RKO (cell line): ENCODE results near the gene DPF3.

ENCODE experiments used
- DNase-seq: peaks from one replicate; pipeline ENCODE4 v3.0.0-alpha.2; 2016; ENCODE audit warnings: low spot score

DPF3 gene

GRCh38 chr14:72644758-72645489, 249.0 kb downstream of the DPF3 start:
- peak; percentile 32 for DNase-seq

- no peak for DNase-seq
These were observed 249.9 kb downstream of the DPF3 start for GRCh38 chr14:72644038-72644437.

GRCh38 chr14:72643317-72643801, 250.5 kb downstream of the DPF3 start:
- DNase-seq, result peak; percentile 94

GRCh38 chr14:72640911-72641485, 252.9 kb downstream of the DPF3 start:
- DNase-seq, result no peak

- DNase-seq, result peak; percentile 87
These were observed 255.9 kb downstream of the DPF3 start for GRCh38 chr14:72638021-72638420.

- no peak for DNase-seq
These were observed 257.0 kb downstream of the DPF3 start for GRCh38 chr14:72636871-72637270.

GRCh38 chr14:72636094-72636493, 257.8 kb downstream of the DPF3 start:
- DNase-seq, result no peak

GRCh38 chr14:72634691-72635616, 258.9 kb downstream of the DPF3 start:
- DNase-seq, result no peak

GRCh38 chr14:72633551-72633950, 260.4 kb downstream of the DPF3 start:
- DNase-seq, result no peak

- DNase-seq, result no peak
These were observed 261.2 kb downstream of the DPF3 start for GRCh38 chr14:72632727-72633126.

GRCh38 chr14:72631401-72631800, 262.5 kb downstream of the DPF3 start:
- DNase-seq, result no peak

GRCh38 chr14:72630374-72630773, 263.5 kb downstream of the DPF3 start:
- no peak for DNase-seq

- DNase-seq, result no peak
These were observed 264.4 kb downstream of the DPF3 start for GRCh38 chr14:72629534-72629933.

- DNase-seq, result no peak
These were observed 268.2 kb downstream of the DPF3 start for GRCh38 chr14:72625689-72626088.

- DNase-seq, result no peak
These were observed 272.4 kb downstream of the DPF3 start for GRCh38 chr14:72621387-72622065.

GRCh38 chr14:72619881-72620280, 274.0 kb downstream of the DPF3 start:
- no peak for DNase-seq

- no peak for DNase-seq
These were observed 274.8 kb downstream of the DPF3 start for GRCh38 chr14:72619111-72619571.

GRCh38 chr14:72618424-72618823, 275.5 kb downstream of the DPF3 start:
- DNase-seq, result no peak

GRCh38 chr14:72617391-72618031, 276.4 kb downstream of the DPF3 start:
- DNase-seq, result no peak

GRCh38 chr14:72616811-72617210, 277.1 kb downstream of the DPF3 start:
- no peak for DNase-seq

- no peak for DNase-seq
These were observed 277.6 kb downstream of the DPF3 start for GRCh38 chr14:72616294-72616693.
